ENCODE measurements around the gene DNAH5.
A peak's percentile ranks its signal among the peaks of the same experiment; 100 is the strongest.

DNAH5 gene

DNA sequence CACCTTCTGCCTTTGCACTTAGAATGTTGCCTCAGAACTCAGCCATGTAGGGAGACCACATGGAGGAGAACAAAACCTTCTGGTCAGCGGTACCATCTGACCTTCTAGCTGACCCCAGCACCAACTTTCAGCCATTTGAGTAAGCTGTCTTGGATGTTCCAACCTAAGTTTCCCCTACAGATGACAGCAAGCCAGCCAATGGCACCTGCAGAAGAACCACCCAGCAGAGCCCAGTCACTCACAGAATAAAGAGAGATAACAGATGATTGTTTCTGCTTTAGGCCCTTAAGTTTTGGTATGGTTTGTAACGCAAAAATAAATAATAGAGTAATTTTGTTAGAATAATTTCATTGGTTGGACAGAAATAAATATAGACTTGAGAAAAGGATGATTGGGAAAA, 10.4 kb downstream of the DNAH5 start:
- DNase-seq = no peak

- no peak for DNase-seq
These were observed 11.9 kb downstream of the DNAH5 start for GRCh38 chr5:13932561-13932960.

DNA sequence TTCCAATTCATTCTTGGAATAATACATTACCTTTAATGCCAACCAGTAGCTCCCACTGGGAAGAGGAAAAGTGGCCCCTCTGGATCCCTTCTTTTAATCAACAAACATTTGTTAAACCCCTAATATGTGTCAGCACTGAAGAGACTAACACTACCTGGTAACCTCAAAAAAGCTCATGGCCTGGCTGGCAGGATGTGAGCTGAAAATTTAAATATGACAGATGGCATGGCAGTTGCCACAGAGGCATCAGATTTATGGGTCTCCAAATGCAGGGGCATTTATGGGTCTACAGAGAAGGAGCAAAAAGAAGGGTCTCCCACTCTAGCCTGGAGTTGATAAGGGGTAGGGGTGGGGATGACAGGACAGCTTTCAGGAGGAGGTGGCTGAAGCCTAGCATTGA, 12.5 kb downstream of the DNAH5 start:
- DNase-seq = no peak

GRCh38 chr5:13930541-13931171, 13.8 kb downstream of the DNAH5 start:
- no peak for DNase-seq

- DNase-seq = no peak
These were observed 17.8 kb downstream of the DNAH5 start for GRCh38 chr5:13926731-13927130.

DNA sequence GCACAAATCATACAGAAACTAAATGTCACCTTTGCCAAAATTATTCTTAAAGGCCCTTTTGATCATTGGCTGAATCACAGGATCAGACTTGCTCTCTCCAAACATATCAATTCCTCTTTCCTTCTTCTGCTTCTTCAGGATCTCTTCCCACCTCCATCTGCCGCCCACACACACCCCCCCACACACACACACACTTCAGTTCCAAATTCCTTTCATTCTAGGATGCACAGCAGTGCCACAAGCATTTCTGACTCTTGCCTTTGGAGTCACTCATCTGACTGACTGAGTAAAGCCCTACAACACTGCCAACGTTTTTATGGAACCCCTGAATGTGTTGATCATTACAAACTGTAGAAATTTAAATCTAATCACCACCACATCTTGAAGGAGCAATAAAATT, 22.9 kb downstream of the DNAH5 start:
- DNase-seq = no peak

DNA sequence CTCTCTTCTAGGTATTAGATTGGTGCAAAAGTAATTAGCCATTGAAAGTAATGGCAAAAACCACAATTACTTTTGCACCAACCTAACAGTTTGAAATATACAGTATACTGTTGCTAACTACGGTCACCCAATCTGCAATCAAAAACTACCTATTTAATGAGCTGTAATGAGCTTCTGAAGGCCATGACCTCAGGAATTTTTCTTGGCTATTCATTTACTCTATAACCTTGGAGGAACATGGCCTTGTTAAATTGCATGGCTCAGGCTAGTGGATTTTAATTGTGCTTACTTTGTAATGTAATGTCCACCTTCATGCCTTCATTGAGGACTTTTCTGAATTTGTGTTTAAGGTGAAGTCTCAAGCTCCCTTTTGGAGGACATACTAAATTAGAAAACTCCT, 24.7 kb downstream of the DNAH5 start:
- no peak for DNase-seq

DNA sequence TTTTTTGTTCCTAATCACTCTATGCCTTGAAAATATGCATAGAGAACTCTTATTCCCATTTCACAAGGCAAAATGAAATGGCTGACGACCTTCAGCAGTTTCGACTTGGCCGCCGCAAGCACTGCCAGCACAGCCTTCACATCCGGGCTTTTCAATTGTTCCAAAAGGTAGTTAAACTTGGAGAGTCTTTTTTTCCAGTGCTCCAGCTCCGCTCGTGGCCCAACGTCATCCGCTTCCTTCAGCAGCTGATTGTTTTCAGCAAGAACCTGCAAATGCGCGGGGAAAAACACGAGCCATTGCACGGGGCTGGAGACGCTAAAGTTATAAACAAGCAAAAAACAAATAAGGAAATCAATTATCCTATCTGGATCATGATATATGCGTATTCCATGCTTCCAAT, 25.4 kb downstream of the DNAH5 start:
- no peak for DNase-seq

DNA sequence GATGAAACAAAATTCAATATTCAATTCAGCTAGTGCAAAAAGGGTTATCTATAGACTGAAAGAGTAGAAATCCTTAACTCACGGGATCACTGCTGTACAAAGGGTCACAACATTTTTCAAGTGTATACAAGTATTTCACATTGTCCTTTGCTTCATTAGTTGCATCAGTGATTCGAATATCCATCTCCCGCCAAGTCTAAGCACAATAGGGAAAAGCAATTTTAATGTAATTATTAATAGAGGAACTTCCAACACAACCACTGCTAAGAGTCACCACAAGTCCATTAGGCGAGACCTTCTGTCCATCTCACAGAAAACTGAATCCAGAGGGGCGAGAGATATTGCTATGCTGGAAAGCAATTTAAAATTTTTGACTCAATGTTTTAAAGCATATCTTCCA, 27.4 kb downstream of the DNAH5 start:
- DNase-seq = no peak

GRCh38 chr5:13913962-13914361, 30.5 kb downstream of the DNAH5 start:
- DNase-seq = no peak

DNA sequence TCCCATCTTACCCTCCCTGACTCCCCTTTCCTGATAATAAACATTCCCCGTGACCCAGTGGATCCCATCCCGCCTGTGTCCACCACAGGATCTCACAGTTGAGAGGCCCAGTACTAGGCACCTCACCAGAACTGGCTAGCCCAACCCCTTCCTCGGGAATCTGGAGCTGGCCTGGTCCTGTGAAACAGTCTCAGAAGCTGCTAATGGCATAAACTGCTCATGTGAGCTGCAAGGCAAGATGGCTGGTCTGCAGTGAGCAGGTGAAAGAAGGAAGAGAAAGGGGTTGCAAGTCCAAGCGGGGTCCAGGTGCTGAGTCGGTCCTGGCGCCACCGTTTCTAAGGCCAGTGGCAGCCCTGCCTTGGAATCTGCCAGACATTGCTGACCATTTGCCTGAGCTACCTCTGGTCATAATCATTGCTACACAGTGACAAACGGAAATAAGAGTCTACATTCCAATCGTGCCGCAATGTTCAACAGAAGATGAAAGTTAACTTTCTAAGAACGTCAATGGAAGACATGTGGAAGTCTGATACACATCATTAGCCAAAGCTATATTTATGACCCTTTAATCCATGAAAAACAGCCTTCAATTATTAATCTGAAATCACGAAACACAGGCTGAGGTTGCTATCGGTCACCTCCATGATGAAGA, 33.7 kb downstream of the DNAH5 start:
- DNase-seq = no peak

- DNase-seq = no peak
These were observed 34.3 kb downstream of the DNAH5 start for GRCh38 chr5:13910201-13910600.

- DNase-seq = no peak
These were observed 35.2 kb downstream of the DNAH5 start for GRCh38 chr5:13909271-13909670.

DNA sequence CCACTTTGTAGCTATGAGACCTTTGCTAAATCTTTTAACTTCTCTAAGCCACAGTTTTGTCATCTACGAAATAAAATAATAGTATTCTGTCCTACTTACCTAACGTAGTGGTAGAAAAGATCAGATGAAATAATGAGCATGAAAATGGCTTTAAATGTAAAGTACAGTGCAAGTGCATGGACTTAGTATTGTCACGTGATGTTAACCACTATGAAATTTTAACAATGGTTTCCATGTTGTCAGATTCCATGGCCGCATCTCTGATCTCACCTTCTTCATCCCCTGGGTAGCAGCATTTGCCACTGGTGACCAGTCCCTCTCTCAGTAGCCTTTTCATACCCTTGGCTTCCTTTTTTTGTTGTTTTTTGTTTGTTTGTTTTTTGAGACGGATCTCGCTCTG, 45.9 kb downstream of the DNAH5 start:
- DNase-seq = no peak

- no peak for DNase-seq
These were observed 66.1 kb downstream of the DNAH5 start for GRCh38 chr5:13878357-13878756.

GRCh38 chr5:13866792-13867191, 77.7 kb downstream of the DNAH5 start:
- DNase-seq = no peak

- peak; percentile 8 for DNase-seq
These were observed 79.2 kb downstream of the DNAH5 start for GRCh38 chr5:13865312-13865711.

GRCh38 chr5:13860146-13860545, 84.3 kb downstream of the DNAH5 start:
- DNase-seq = no peak

DNA sequence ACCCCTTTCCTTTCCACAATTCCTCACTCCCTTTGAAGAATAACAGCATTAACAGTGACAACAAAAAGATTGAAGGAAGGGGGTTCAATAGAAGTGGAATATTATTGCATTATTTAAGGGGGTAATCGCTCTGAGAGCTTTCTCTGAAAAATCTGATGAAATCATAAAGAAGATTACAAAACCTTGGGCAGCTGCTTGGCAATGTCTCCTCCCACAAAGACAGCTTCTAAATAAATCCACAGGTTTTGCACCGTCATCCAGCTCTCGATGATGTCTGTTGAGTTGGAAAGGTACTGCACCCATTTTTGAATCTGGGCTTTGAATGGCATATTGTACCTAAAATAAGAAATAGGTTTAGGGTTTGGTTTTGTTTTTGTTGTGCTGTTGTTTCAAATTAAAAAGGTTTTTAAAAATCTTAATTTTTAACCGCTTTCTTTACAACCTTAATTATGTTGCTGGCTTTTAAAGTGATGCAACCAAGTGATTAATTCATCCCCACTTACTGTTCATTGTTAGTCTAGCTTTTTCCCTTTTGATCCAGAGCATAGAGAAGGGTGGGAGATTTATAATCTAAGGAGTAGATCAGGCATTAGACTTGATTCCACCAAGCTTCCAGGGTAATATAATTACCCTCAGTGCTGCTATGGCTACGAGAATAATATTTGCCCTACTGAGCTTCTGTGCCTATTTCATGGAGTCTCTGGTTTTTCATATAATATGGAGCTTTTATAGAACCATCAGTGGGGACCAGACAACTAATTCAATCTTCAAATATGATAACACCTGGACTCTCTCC, 85.0 kb downstream of the DNAH5 start:
- DNase-seq = no peak

GRCh38 chr5:13843175-13843846, 101.2 kb downstream of the DNAH5 start:
- DNase-seq = no peak

GRCh38 chr5:13833440-13833839, 111.0 kb downstream of the DNAH5 start:
- no peak for DNase-seq

DNA sequence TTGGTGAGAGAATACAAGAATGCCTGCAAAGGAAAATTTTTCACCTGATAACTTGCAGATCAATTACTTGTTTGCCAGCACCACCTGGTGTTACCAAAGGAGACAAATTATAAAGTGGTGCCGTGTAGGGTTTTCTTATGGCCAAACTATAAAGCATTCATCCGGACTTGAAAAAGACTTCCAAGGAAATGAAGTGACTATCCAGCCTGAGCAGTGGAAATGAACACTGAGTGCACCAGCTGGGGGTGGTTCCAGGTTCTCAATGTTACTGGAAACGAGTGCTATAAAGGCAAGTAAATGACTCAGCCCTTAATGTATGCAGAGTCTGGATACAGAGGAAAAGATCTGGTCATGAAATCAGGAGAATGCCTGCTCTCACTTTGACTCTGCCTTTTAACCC, 113.1 kb downstream of the DNAH5 start:
- DNase-seq = no peak

- no peak for DNase-seq
These were observed 114.0 kb downstream of the DNAH5 start for GRCh38 chr5:13830536-13830935.

- no peak for DNase-seq
These were observed 123.1 kb downstream of the DNAH5 start for GRCh38 chr5:13821366-13821765.

All from NCI-H510A treated with DMSO at 0.1 percent for 48 hours (cell line).